T47D (cell line): ENCODE data around the gene BEGAIN.

Experiments
- DNase-seq, 2 experiments: peaks; one replicate each; pipeline versions ENCODE4 v3.0.0 to v3.0.0-alpha.2; 2011 to 2012; ENCODE audit warnings: low read depth in 1 of 2, low spot score in 1 of 2
- JUND ChIP-seq: IDR thresholded peaks from 2 replicates; pipeline ENCODE4 v1.6.1; 2012; ENCODE audit warnings: low read depth
- in situ Hi-C: cut with HindIII; loops from 2 replicates; pipeline ENCODE4 v1.10.0; 2016; ENCODE audit warnings: low sequenced_read_pairs, low pct_unique_long_range_greater_than_20kb

BEGAIN gene, protein sequence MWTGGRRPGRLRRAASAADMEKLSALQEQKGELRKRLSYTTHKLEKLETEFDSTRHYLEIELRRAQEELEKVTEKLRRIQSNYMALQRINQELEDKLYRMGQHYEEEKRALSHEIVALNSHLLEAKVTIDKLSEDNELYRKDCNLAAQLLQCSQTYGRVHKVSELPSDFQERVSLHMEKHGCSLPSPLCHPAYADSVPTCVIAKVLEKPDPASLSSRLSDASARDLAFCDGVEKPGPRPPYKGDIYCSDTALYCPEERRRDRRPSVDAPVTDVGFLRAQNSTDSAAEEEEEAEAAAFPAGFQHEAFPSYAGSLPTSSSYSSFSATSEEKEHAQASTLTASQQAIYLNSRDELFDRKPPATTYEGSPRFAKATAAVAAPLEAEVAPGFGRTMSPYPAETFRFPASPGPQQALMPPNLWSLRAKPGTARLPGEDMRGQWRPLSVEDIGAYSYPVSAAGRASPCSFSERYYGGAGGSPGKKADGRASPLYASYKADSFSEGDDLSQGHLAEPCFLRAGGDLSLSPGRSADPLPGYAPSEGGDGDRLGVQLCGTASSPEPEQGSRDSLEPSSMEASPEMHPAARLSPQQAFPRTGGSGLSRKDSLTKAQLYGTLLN

DNA sequence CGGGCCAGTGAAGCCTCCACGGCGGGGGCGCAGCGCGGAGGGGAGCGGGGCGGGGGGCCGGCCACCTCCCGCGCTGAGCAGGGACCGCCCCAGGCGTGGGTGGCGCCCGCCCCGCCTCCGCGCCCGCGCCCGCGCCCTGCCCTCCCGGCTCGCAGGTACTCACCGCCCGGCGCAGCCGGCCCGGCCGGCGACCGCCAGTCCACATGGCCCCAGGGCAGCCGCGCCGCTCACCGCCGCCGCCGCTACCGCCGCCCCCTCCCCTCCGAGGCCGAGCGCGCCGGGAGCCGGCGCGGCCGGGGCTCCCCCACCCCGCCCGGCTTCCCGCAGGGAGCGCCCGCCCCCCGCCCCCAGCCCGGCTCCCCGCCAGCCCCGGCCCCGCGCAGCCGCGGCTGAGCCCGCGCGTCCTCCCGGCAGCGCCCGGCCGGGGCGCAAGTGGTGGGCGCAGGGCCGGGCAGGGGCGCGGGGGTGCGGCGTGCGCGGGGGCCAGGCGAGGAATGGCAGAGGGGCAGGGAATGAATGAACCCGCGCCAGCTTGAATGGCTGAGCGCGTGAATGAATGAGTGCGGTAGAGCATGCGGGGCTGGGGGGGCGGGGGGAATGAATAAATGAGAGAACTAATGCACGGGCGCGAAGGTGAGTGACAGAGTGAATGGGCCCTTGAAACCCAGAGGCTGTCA is at the start of gene BEGAIN:
Gene BEGAIN, minus strand, starts transcription at position 332 of the 677 bp plus-strand sequence. Its CDS starts 127 bp downstream, at position 205.
- DNase-seq: peak in 1 of 2 experiments; percentile 74
- in situ Hi-C loops: no loop called here
- TF ChIP-seq JUND: no peak

- in situ Hi-C loops: no loop called here
- no peak for DNase-seq
- no peak for TF ChIP-seq JUND
These were observed 49.3 kb upstream of the BEGAIN start for GRCh38 chr14:100636559-100636958.

- in situ Hi-C loops: no loop called here
- TF ChIP-seq JUND: no peak
These were observed 46.8 kb upstream of the BEGAIN start for GRCh38 chr14:100634026-100634425.

DNA sequence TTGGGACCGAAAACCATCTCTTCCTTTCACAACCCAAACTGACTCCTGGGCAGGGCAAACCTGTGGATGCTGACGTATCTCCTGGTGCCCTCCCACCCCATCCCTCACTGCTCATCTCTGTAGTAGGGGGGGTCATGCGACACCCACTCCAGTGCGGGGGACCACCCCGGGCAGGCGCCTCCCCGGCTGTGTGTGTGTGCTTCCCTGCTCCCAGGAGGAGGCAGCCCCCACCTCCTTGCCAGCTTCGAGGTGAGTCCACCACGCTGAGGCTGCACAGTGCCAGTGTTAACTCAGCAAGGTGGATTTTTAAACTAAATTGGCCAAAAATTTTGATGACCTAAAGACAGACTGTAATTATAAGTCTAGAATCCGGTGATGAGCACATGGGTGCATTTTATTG is 46.2 kb upstream of the BEGAIN start:
- DNase-seq: no peak
- in situ Hi-C loops: no loop called here
- TF ChIP-seq JUND: no peak

More at GRCh38 chr14:100634026-100634425, 46.8 kb upstream of the BEGAIN start:
- no peak for DNase-seq

- no peak for TF ChIP-seq JUND
- no peak for DNase-seq
- in situ Hi-C loops: no loop called here
These were observed 42.5 kb upstream of the BEGAIN start for GRCh38 chr14:100629696-100630095.

- in situ Hi-C loops: no loop called here
- no peak for DNase-seq
- TF ChIP-seq JUND: no peak
These were observed 41.9 kb upstream of the BEGAIN start for GRCh38 chr14:100629098-100629497.

GRCh38 chr14:100628225-100628624 is 41.0 kb upstream of the BEGAIN start:
- in situ Hi-C loops: no loop called here
- TF ChIP-seq JUND: no peak
- no peak for DNase-seq

DNA sequence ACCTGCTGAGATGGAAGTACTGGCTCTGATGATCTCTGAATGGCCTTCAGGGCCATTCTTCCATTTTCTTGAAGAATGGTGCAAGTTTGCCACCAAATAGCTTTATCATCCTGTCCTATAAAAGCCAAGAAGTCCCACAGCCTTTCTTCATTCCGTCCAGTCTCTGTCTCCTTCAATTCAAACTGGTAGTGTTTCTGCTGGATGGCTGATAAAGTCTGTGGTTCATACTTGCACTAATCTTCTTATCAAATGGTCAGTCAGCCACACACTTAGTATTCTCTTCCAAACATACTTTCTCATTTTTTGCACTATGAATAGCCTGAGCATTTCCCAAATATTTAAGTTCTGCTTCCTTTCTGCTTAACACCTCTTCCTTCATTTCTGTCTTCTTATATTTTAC is 39.4 kb upstream of the BEGAIN start:
- no peak for DNase-seq
- in situ Hi-C loops: no loop called here
- TF ChIP-seq JUND: no peak

DNA sequence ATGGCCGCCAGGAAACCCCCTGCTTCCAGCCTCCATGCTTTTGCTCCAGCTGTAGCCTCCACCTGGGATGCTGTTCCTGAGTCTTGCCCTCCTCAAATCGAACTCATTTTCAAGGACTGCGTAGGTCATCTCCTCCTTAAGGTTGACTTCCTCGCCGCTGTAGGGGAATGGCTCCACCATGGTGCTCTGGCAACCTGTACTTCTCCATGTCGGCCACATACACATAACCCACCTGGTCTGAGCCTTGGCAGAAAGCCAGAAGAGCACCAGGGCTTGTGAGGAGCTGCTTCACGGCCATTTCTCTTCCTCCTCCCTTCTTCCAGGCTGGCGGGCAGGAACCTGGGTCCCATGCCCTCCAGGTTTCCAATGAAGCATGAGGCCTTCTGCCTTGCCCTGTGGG is 36.7 kb upstream of the BEGAIN start:
- in situ Hi-C loops: no loop called here
- DNase-seq: no peak
- no peak for TF ChIP-seq JUND

DNA sequence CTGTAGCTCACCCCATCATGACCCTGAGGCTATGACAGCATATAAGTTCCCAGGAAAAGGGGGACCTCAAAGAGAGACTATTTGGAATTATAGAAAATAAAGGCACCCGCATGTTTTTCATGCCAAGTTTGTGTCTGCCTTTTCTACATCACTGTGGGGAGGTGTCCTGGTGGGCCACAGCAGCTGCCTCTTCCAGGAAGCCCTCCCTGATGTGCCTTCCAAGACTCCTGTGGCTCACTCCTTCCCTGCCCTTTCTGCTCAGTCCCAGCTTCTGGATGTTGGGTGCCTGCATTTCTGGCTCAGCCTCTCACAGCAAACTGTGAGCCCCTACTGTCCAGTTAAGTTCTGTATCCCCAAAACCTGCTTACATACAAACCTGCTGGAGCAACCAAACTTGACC is 36.3 kb upstream of the BEGAIN start:
- DNase-seq: no peak
- in situ Hi-C loops: no loop called here
- no peak for TF ChIP-seq JUND

- in situ Hi-C loops: no loop called here
- DNase-seq: no peak
- no peak for TF ChIP-seq JUND
These were observed 35.7 kb upstream of the BEGAIN start for GRCh38 chr14:100622708-100623485.

GRCh38 chr14:100622224-100622623 is 35.0 kb upstream of the BEGAIN start:
- no peak for DNase-seq
- in situ Hi-C loops: no loop called here
- no peak for TF ChIP-seq JUND
